ENCODE data around the gene ME1. TPM values are rescaled to one million over a fixed set of nuclear protein-coding genes. Genes with fewer than 3 reads are reported as not detected.

The ME1 gene
- total RNA-seq, 1 donor from 2014 or later: 7.9 TPM

DNA sequence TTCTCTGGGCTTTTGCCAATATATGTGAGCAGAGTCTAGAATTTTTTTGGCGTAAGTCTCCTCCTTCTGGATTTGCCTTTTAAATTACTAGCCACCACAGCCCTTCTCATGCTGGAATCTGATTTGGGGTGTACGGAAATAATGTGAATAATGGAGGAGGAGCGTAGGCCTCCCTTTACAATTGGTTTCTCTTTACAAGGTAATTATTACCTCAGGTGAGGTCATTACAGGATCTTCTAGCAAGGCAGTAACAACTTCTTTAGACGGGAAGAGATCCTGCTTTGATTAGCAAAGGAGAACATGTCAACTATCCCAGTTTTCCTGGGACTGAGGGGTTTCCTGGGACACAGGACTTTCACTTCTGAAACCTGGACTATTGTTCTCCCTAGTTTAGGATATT is 228.8 kb downstream of the ME1 start:
- Mint-ChIP-seq H3K9me3 (ENCODE audit: low read depth) (peaks cover 13% of the 10 kb centered on the region), H3K4me3 (ENCODE audit: low read depth) (no peak overlapping the region), H3K36me3 (ENCODE audit: insufficient read depth) (peaks cover 8% of the 10 kb centered on the region), H3K27ac (no peak overlapping the region), H3K27me3 (no peaks in the 10 kb centered on the region), H3K4me1 (ENCODE audit: low read depth) (peaks cover 19% of the 10 kb centered on the region)
- TF ChIP-seq, protein P1, sequence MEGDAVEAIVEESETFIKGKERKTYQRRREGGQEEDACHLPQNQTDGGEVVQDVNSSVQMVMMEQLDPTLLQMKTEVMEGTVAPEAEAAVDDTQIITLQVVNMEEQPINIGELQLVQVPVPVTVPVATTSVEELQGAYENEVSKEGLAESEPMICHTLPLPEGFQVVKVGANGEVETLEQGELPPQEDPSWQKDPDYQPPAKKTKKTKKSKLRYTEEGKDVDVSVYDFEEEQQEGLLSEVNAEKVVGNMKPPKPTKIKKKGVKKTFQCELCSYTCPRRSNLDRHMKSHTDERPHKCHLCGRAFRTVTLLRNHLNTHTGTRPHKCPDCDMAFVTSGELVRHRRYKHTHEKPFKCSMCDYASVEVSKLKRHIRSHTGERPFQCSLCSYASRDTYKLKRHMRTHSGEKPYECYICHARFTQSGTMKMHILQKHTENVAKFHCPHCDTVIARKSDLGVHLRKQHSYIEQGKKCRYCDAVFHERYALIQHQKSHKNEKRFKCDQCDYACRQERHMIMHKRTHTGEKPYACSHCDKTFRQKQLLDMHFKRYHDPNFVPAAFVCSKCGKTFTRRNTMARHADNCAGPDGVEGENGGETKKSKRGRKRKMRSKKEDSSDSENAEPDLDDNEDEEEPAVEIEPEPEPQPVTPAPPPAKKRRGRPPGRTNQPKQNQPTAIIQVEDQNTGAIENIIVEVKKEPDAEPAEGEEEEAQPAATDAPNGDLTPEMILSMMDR (IDR thresholded peaks at IDR 0.05; ENCODE audit: unreplicated experiment): no peak
- no peak for DNase-seq (ENCODE audit: low spot score, unreplicated experiment)

DNA sequence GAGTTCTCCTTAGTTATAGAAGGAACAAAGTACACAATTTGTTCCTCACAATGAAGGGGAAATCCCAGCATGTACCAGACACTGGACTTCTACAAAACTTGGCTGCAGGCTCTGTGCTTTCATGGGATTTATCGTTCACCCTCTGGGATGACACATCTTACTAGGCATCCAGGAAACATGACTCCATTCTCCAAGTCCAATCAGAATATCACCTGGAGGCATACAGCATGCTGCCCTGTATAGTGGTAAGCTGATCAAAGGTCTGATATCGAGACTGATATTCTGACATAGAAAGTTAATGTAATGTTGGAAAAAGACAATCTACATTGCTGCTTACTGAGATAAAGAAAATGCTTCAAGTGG is 231.0 kb downstream of the ME1 start:
- H3K27me3 Mint-ChIP-seq: no peaks in the 10 kb centered on the region
- peaks cover 19% of the 10 kb centered on the region for H3K4me1 Mint-ChIP-seq (ENCODE audit: low read depth)
- H3K27ac Mint-ChIP-seq: no peak overlapping the region
- TF ChIP-seq, protein P1 (IDR thresholded peaks at IDR 0.05; ENCODE audit: unreplicated experiment): no peak
- no peak overlapping the region for H3K4me3 Mint-ChIP-seq (ENCODE audit: low read depth)
- peaks cover 8% of the 10 kb centered on the region for H3K36me3 Mint-ChIP-seq (ENCODE audit: insufficient read depth)
- H3K9me3 Mint-ChIP-seq (ENCODE audit: low read depth): peaks cover 6% of the 10 kb centered on the region
- no peak for DNase-seq (ENCODE audit: low spot score, unreplicated experiment)

DNA sequence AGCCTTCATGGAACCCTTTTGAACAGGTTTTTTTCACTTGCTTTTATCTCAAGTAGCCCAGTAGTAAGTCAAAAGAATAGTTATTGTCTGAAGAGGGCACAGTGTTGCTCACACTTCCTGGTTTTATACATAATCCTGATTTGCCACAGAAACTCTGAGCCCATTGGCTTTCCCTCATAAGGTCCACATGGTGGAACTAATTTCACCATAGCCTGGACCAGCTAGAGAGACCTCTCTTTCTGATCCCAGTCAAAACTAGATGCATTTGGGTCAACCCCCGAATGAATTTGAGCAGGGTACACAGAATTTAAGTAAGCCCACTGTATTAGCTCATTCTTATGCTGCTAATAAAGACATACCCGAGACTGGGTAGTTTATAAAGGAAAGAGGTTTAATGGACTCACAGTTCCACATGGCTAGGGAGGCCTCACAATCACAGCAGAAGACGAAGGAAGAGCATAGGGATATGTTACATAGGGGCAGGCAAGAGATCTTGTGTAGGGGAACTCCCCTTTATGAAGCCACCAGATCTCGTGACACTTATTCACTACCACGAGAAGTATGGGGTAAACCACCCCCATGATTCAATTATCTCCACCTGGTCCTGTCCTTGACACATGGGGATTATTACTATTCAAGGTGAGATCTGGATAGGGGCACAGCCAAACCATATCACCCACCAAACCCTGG is 231.5 kb downstream of the ME1 start:
- Mint-ChIP-seq H3K27me3 (no peaks in the 10 kb centered on the region), H3K36me3 (ENCODE audit: insufficient read depth) (peaks cover 8% of the 10 kb centered on the region), H3K27ac (no peak overlapping the region), H3K9me3 (ENCODE audit: low read depth) (peaks cover 6% of the 10 kb centered on the region), H3K4me1 (ENCODE audit: low read depth) (peaks cover 22% of the 10 kb centered on the region), H3K4me3 (ENCODE audit: low read depth) (no peak overlapping the region)
- TF ChIP-seq, protein P1 (IDR thresholded peaks at IDR 0.05; ENCODE audit: unreplicated experiment): no peak
- DNase-seq (ENCODE audit: low spot score, unreplicated experiment): no peak

DNA sequence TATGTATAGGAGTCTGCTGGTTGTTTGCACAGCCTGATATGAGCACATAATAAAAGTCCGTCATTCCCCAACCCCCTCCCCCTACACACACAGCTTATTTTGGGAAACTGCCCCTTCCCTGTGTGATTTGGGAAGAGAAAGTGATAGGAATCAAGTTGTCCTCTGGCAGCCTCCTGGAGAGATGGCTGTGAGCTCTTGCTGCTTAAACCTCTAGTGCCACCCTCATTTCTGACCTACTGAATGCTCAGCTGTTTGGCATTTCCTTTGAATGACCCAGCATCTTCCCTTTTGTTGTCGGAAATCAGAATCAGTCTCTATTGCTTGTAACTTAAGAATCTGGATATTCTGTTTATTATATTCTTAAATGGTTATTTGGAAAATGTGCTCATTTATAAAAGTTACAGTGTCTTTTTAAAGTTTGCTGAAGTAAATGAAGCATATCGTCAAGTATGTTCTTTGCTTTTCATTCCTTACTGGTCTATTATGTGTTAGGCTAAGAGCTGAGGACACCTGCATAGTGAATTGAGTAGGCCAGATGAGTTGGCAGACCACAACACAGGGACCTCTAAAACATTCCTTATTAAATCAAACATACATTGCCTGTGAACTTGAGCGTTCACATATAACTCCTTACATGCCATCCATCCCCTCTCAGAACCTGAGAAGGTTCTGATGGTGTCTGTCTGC is 232.2 kb downstream of the ME1 start:
- H3K4me1 Mint-ChIP-seq (ENCODE audit: low read depth): peaks cover 27% of the 10 kb centered on the region
- DNase-seq (ENCODE audit: low spot score, unreplicated experiment): no peak
- peaks cover 8% of the 10 kb centered on the region for H3K36me3 Mint-ChIP-seq (ENCODE audit: insufficient read depth)
- H3K4me3 Mint-ChIP-seq (ENCODE audit: low read depth): no peak overlapping the region
- peaks cover 6% of the 10 kb centered on the region for H3K9me3 Mint-ChIP-seq (ENCODE audit: low read depth)
- H3K27ac Mint-ChIP-seq: peak overlapping the region; percentile 29
- H3K27me3 Mint-ChIP-seq: no peaks in the 10 kb centered on the region
- TF ChIP-seq, protein P1 (IDR thresholded peaks at IDR 0.05; ENCODE audit: unreplicated experiment): no peak

DNA sequence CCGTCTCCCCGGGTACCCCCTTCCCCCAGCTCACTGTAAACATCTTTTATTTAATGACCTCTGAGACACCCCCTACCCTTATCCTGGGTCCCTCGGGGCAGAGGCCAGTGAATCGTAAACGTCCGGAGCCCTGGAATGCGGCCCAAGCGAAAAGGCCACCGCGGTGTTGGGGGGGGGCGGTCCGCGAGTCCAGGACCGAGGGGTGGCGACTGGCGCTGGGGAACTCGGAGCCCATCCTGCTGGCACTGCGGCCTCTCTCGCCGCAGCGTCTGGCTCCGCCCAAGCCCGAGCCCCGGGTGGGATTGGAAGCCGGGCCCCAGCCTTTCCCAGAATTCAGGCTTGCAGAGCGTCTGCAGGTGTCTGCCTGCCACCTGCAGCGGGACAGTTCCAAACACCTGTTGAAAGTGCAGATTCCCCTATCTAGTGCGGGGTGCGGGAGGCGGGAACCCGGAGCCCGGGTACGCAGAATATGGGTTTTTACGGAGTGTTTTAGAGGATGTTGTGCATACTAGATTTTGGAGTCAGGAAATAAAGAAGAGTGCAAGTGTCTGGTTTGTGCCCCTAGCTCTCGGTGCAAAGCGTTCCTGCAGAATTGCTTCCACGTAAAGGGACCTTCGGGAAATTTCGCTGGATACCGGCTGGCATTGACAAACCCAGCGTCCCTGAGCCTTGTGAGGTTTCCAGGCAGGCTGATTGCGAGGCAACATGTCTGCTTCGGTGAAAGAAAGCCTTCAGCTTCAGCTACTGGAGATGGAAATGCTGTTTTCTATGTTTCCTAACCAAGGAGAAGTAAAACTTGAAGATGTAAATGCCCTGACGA is 236.9 kb downstream of the ME1 start:
- Mint-ChIP-seq H3K36me3 (ENCODE audit: insufficient read depth) (peaks cover 11% of the 10 kb centered on the region), H3K27me3 (no peaks in the 10 kb centered on the region), H3K9me3 (ENCODE audit: low read depth) (no peaks in the 10 kb centered on the region), H3K27ac (peak overlapping the region; percentile 86), H3K4me1 (ENCODE audit: low read depth) (peaks cover 24% of the 10 kb centered on the region), H3K4me3 (ENCODE audit: low read depth) (peak overlapping the region; percentile 99)
- TF ChIP-seq, protein P1 (IDR thresholded peaks at IDR 0.05; ENCODE audit: unreplicated experiment): no peak
- peak; percentile 62 for DNase-seq (ENCODE audit: low spot score, unreplicated experiment)

All from progenitor cell of endocrine pancreas (in vitro differentiated cells).